ENCODE measurements around the gene LMCD1. TPM values are rescaled to one million over a fixed set of nuclear protein-coding genes. Genes with fewer than 3 reads are reported as not detected.

LMCD1 gene
- total and polyA plus RNA-seq, 12 donors = 18.6 to 459 (median 45.7) TPM

- H3K27me3 ChIP-seq = no peaks in the 10 kb centered on the region
- peaks cover 0 to 8% (median 0%) of the 10 kb centered on the region in 9 donors for H3K4me1 ChIP-seq
- no peak overlapping the region for H3K4me3 ChIP-seq
- WGBS, 2 donors = 76 to 84% methylated on average over 6 of the region's 6 CpGs
- no peaks in the 10 kb centered on the region for H3K9me3 ChIP-seq
- no peaks in the 10 kb centered on the region for H3K36me3 ChIP-seq
- intact Hi-C loops (cut with DNase I) = no loop called here
- no peak for TF ChIP-seq CTCF (IDR thresholded peaks at IDR 0.05)
- DNase-seq = no peak
- ATAC-seq = peak in 3 of 8 donors; percentile 20 to 54 (median 36)
- peak overlapping the region in 2 of 10 donors; percentile 11 to 66 for H3K27ac ChIP-seq
These were observed 42.9 kb upstream of the LMCD1 start for GRCh38 chr3:8458711-8459110.

GRCh38 chr3:8460050-8460708, 41.4 kb upstream of the LMCD1 start:
- intact Hi-C loops (cut with DNase I) = no loop called here
- Histone ChIP-seq H3K27me3 (no peaks in the 10 kb centered on the region), H3K4me3 (no peak overlapping the region), H3K4me1 (peaks cover 0 to 8% (median 0%) of the 10 kb centered on the region in 9 donors), H3K27ac (no peak overlapping the region), H3K36me3 (no peaks in the 10 kb centered on the region), H3K9me3 (no peaks in the 10 kb centered on the region)
- 75 to 76% methylated on average over 10 of the region's 10 CpGs for WGBS, 2 donors
- no peak for DNase-seq
- no peak for TF ChIP-seq CTCF (IDR thresholded peaks at IDR 0.05)
- ATAC-seq = no peak

GRCh38 chr3:8460815-8461456, 40.7 kb upstream of the LMCD1 start:
- ATAC-seq (peak in 5 of 8 donors; percentile 10 to 53 (median 42)), DNase-seq (no peak)
- no peak for TF ChIP-seq CTCF (IDR thresholded peaks at IDR 0.05)
- WGBS, 2 donors = 72 to 76% methylated on average over 3 of the region's 3 CpGs
- intact Hi-C loops (cut with DNase I) = no loop called here
- no peak overlapping the region for H3K27ac ChIP-seq
- no peaks in the 10 kb centered on the region for H3K36me3 ChIP-seq
- no peaks in the 10 kb centered on the region for H3K9me3 ChIP-seq
- H3K27me3 ChIP-seq = no peaks in the 10 kb centered on the region
- H3K4me1 ChIP-seq = peaks cover 0 to 8% (median 0%) of the 10 kb centered on the region in 9 donors
- no peak overlapping the region for H3K4me3 ChIP-seq

- no peak for ATAC-seq
- Histone ChIP-seq H3K27ac (no peak overlapping the region), H3K36me3 (no peaks in the 10 kb centered on the region), H3K4me1 (peaks cover 0 to 8% (median 0%) of the 10 kb centered on the region in 9 donors), H3K27me3 (no peaks in the 10 kb centered on the region), H3K9me3 (no peaks in the 10 kb centered on the region), H3K4me3 (no peak overlapping the region)
- no peak for TF ChIP-seq CTCF (IDR thresholded peaks at IDR 0.05)
- intact Hi-C loops (cut with DNase I) = no loop called here
- DNase-seq = peak in 1 of 2 donors; percentile 17
- 88 to 96% methylated on average over 1 of the region's 1 CpG for WGBS, 2 donors
These were observed 37.0 kb upstream of the LMCD1 start for GRCh38 chr3:8464668-8465067.

All from heart right ventricle (tissue), 16 donors.